HCT116 (cell line): ENCODE results near the gene CRADD.

Experiments
- EGR1 ChIP-seq: IDR thresholded peaks from 2 replicates; pipeline ENCODE4 v1.6.1; 2012; ENCODE audit warnings: low read depth
- EZH2 ChIP-seq: fragments of 200-600 bp; sonication (generic); IDR thresholded peaks from 2 replicates; pipeline ENCODE4 v1.6.1; 2017; ENCODE audit warnings: antibody characterized with exemption, mixed run types
- FOSL1 ChIP-seq: IDR thresholded peaks from 2 replicates; pipeline ENCODE4 v1.6.1; 2012; ENCODE audit warnings: low read depth
- JUND ChIP-seq: IDR thresholded peaks from 2 replicates; pipeline ENCODE4 v1.6.1; 2012
- MAX ChIP-seq: IDR thresholded peaks from 2 replicates; pipeline ENCODE4 v1.6.1; 2012
- POLR2A ChIP-seq: IDR thresholded peaks from 2 replicates; pipeline ENCODE4 v1.7.0; 2011; ENCODE audit warnings: borderline replicate concordance; ENCODE audit not compliant: insufficient read depth, insufficient read length; ENCODE audit errors: extremely low read depth
- POLR2AphosphoS5 ChIP-seq: IDR thresholded peaks from 2 replicates; pipeline ENCODE4 v1.6.1; 2011; ENCODE audit warnings: mild to moderate bottlenecking, low read depth, low read length, moderate library complexity
- RAD21 ChIP-seq: IDR thresholded peaks from 2 replicates; pipeline ENCODE4 v1.6.1; 2012; ENCODE audit warnings: low read depth, mild to moderate bottlenecking
- SIN3A ChIP-seq: IDR thresholded peaks from 2 replicates; pipeline ENCODE4 v1.6.1; 2012; ENCODE audit warnings: low read depth
- SRF ChIP-seq: IDR thresholded peaks from 2 replicates; pipeline ENCODE4 v1.6.1; 2012; ENCODE audit warnings: low read depth
- YY1 ChIP-seq: IDR thresholded peaks from 2 replicates; pipeline ENCODE4 v1.6.1; 2011; ENCODE audit warnings: low read length, low read depth, moderate library complexity, mild to moderate bottlenecking; ENCODE audit not compliant: insufficient replicate concordance; ENCODE audit errors: extremely low read depth
- ZNF274 ChIP-seq: fragments of 200-500 bp; sonication (Bioruptor generic); IDR thresholded peaks from 2 replicates; pipeline ENCODE4 v1.6.1; 2014; ENCODE audit warnings: mild to moderate bottlenecking, low read depth, low read length, inconsistent platforms
- TF ChIP-seq, protein P1 (sequence below), 3 experiments: fragments of 200-600 bp in 1 of 3; sonication (generic) in 1 of 3; IDR thresholded peaks in 2 of 3; conservative IDR thresholded peaks in 1 of 3; 2 replicates each; pipeline ENCODE4 v1.5.1; 2012 to 2017; ENCODE audit warnings: low read depth in 2 of 3, low read length in 2 of 3, antibody characterized with exemption in 1 of 3, borderline replicate concordance in 1 of 3, control low read depth in 1 of 3, mild to moderate bottlenecking in 1 of 3, mixed read lengths in 1 of 3, mixed run types in 1 of 3, moderate library complexity in 1 of 3; ENCODE audit not compliant: insufficient read depth in 1 of 3

- TF ChIP-seq EZH2 (no peak), SIN3A (no peak), POLR2A (no peak), MAX (no peak), SRF (no peak), POLR2AphosphoS5 (no peak), RAD21 (no peak), EGR1 (no peak), YY1 (no peak), JUND (no peak), FOSL1 (no peak), ZNF274 (no peak)
- TF ChIP-seq, protein P1, sequence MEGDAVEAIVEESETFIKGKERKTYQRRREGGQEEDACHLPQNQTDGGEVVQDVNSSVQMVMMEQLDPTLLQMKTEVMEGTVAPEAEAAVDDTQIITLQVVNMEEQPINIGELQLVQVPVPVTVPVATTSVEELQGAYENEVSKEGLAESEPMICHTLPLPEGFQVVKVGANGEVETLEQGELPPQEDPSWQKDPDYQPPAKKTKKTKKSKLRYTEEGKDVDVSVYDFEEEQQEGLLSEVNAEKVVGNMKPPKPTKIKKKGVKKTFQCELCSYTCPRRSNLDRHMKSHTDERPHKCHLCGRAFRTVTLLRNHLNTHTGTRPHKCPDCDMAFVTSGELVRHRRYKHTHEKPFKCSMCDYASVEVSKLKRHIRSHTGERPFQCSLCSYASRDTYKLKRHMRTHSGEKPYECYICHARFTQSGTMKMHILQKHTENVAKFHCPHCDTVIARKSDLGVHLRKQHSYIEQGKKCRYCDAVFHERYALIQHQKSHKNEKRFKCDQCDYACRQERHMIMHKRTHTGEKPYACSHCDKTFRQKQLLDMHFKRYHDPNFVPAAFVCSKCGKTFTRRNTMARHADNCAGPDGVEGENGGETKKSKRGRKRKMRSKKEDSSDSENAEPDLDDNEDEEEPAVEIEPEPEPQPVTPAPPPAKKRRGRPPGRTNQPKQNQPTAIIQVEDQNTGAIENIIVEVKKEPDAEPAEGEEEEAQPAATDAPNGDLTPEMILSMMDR (IDR thresholded peaks at IDR 0.05 in 2 of 3, conservative IDR thresholded peaks at IDR 0.05 in 1 of 3; ENCODE audit: borderline replicate concordance in 1 of 3, insufficient read depth in 1 of 3, low read depth in 2 of 3, low read length in 2 of 3), result no peak
Observed at GRCh38 chr12:93912086-93912733, 235.0 kb downstream of the CRADD start.
